Uterus (tissue), 2 donors: ENCODE data around the gene CLDN12.

Source experiments
- CTCF ChIP-seq, 4 experiments: fragments of 200-600 bp in 2 of 4; fragments of 450-650 bp in 2 of 4; sonication (generic) in 2 of 4; IDR thresholded peaks; one replicate each; pipeline ENCODE4 v1.5.1; 2016 to 2019; ENCODE audit warnings: antibody characterized with exemption in 4 of 4, mild to moderate bottlenecking in 2 of 4, moderate library complexity in 1 of 4
- POLR2A ChIP-seq, 2 donors: fragments of 450-650 bp; IDR thresholded peaks; one replicate each; pipeline ENCODE4 v1.6.1; 2016; ENCODE audit warnings: antibody characterized with exemption in 2 of 2, mild to moderate bottlenecking in 1 of 2, moderate library complexity in 1 of 2

GRCh38 chr7:90396420-90396819 lies 6.8 kb upstream of the CLDN12 start:
- TF ChIP-seq CTCF (IDR thresholded peaks at IDR 0.05): no peak
- TF ChIP-seq POLR2A (IDR thresholded peaks at IDR 0.05): no peak
